ENCODE measurements around the gene TSPAN9.
A peak's percentile ranks its signal among the peaks of the same experiment; 100 is the strongest.

Gene TSPAN9

GRCh38 chr12:3073438-3074250 lies 3.5 kb upstream of the TSPAN9 start:
- Histone ChIP-seq H3K27ac (ENCODE audit: low read depth, low read length) (peak overlapping the region; percentile 39), H3K4me3 (ENCODE audit: low read depth in 1 of 5, low read length in 5 of 5) (no peak overlapping the region)

GRCh38 chr12:3075315-3075714 lies 1.9 kb upstream of the TSPAN9 start:
- Histone ChIP-seq H3K36me3 (ENCODE audit: control insufficient read depth in 5 of 5, insufficient read depth in 5 of 5, low read length in 5 of 5) (no peaks in the 10 kb centered on the region), H3K27me3 (ENCODE audit: control insufficient read depth in 5 of 5, insufficient read depth in 4 of 5, low read length in 5 of 5) (no peaks in the 10 kb centered on the region), H3K9me3 (ENCODE audit: control insufficient read depth in 5 of 5, low read length in 5 of 5) (no peaks in the 10 kb centered on the region), H3K4me3 (ENCODE audit: low read depth in 1 of 5, low read length in 5 of 5) (no peak overlapping the region), H3K27ac (ENCODE audit: low read depth, low read length) (no peak overlapping the region), H3K4me1 (ENCODE audit: control insufficient read depth in 5 of 5, insufficient read depth in 5 of 5, low read length in 5 of 5) (peaks cover 4 to 30% (median 25%) of the 10 kb centered on the region in 5 donors), H3K9ac (ENCODE audit: low read length in 5 of 5) (no peak overlapping the region)

More at GRCh38 chr12:3073438-3074250, 3.5 kb upstream of the TSPAN9 start:
- Histone ChIP-seq H3K36me3 (ENCODE audit: control insufficient read depth in 5 of 5, insufficient read depth in 5 of 5, low read length in 5 of 5) (no peaks in the 10 kb centered on the region), H3K4me1 (ENCODE audit: control insufficient read depth in 5 of 5, insufficient read depth in 5 of 5, low read length in 5 of 5) (peaks cover 4 to 30% (median 25%) of the 10 kb centered on the region in 5 donors), H3K27me3 (ENCODE audit: control insufficient read depth in 5 of 5, insufficient read depth in 4 of 5, low read length in 5 of 5) (no peaks in the 10 kb centered on the region), H3K9ac (ENCODE audit: low read length in 5 of 5) (no peak overlapping the region), H3K9me3 (ENCODE audit: control insufficient read depth in 5 of 5, low read length in 5 of 5) (no peaks in the 10 kb centered on the region)

- Histone ChIP-seq H3K9me3 (ENCODE audit: control insufficient read depth in 5 of 5, low read length in 5 of 5) (no peaks in the 10 kb centered on the region), H3K4me1 (ENCODE audit: control insufficient read depth in 5 of 5, insufficient read depth in 5 of 5, low read length in 5 of 5) (peaks cover 4 to 46% (median 25%) of the 10 kb centered on the region in 5 donors), H3K27ac (ENCODE audit: low read depth, low read length) (peak overlapping the region; percentile 57), H3K27me3 (ENCODE audit: control insufficient read depth in 5 of 5, insufficient read depth in 4 of 5, low read length in 5 of 5) (no peaks in the 10 kb centered on the region), H3K4me3 (ENCODE audit: low read depth in 1 of 5, low read length in 5 of 5) (peak overlapping the region; percentile 74 to 81 (median 80)), H3K36me3 (ENCODE audit: control insufficient read depth in 5 of 5, insufficient read depth in 5 of 5, low read length in 5 of 5) (peaks cover 0 to 4% (median 0%) of the 10 kb centered on the region in 5 donors), H3K9ac (ENCODE audit: low read length in 5 of 5) (peak overlapping the region in 4 of 5 donors; percentile 79 to 86 (median 81))
These were observed 448 bp downstream of the TSPAN9 start for GRCh38 chr12:3077572-3078081.

GRCh38 chr12:3078086-3078820 lies 1.1 kb downstream of the TSPAN9 start:
- Histone ChIP-seq H3K36me3 (ENCODE audit: control insufficient read depth in 5 of 5, insufficient read depth in 5 of 5, low read length in 5 of 5) (peaks cover 0 to 4% (median 0%) of the 10 kb centered on the region in 5 donors), H3K27ac (ENCODE audit: low read depth, low read length) (peak overlapping the region; percentile 57), H3K9me3 (ENCODE audit: control insufficient read depth in 5 of 5, low read length in 5 of 5) (no peaks in the 10 kb centered on the region), H3K4me3 (ENCODE audit: low read depth in 1 of 5, low read length in 5 of 5) (peak overlapping the region; percentile 74 to 81 (median 80)), H3K4me1 (ENCODE audit: control insufficient read depth in 5 of 5, insufficient read depth in 5 of 5, low read length in 5 of 5) (peaks cover 3 to 48% (median 22%) of the 10 kb centered on the region in 5 donors), H3K9ac (ENCODE audit: low read length in 5 of 5) (peak overlapping the region; percentile 16 to 86 (median 81)), H3K27me3 (ENCODE audit: control insufficient read depth in 5 of 5, insufficient read depth in 4 of 5, low read length in 5 of 5) (no peaks in the 10 kb centered on the region)

- Histone ChIP-seq H3K9me3 (ENCODE audit: control insufficient read depth in 5 of 5, low read length in 5 of 5) (no peaks in the 10 kb centered on the region), H3K27ac (ENCODE audit: low read depth, low read length) (peak overlapping the region; percentile 33), H3K4me1 (ENCODE audit: control insufficient read depth in 5 of 5, insufficient read depth in 5 of 5, low read length in 5 of 5) (peaks cover 4 to 68% (median 29%) of the 10 kb centered on the region in 5 donors), H3K9ac (ENCODE audit: low read length in 5 of 5) (no peak overlapping the region), H3K27me3 (ENCODE audit: control insufficient read depth in 5 of 5, insufficient read depth in 4 of 5, low read length in 5 of 5) (no peaks in the 10 kb centered on the region), H3K4me3 (ENCODE audit: low read depth in 1 of 5, low read length in 5 of 5) (no peak overlapping the region), H3K36me3 (ENCODE audit: control insufficient read depth in 5 of 5, insufficient read depth in 5 of 5, low read length in 5 of 5) (peaks cover 0 to 4% (median 0%) of the 10 kb centered on the region in 5 donors)
These were observed 3.9 kb downstream of the TSPAN9 start for GRCh38 chr12:3081091-3081490.

- H3K36me3 ChIP-seq (ENCODE audit: control insufficient read depth in 5 of 5, insufficient read depth in 5 of 5, low read length in 5 of 5): peaks cover 0 to 4% (median 4%) of the 10 kb centered on the region in 5 donors
- no peak overlapping the region for H3K9ac ChIP-seq (ENCODE audit: low read length in 5 of 5)
- no peak overlapping the region for H3K4me3 ChIP-seq (ENCODE audit: low read depth in 1 of 5, low read length in 5 of 5)
- no peak overlapping the region for H3K27ac ChIP-seq (ENCODE audit: low read depth, low read length)
- H3K4me1 ChIP-seq (ENCODE audit: control insufficient read depth in 5 of 5, insufficient read depth in 5 of 5, low read length in 5 of 5): peaks cover 4 to 70% (median 30%) of the 10 kb centered on the region in 5 donors
- no peaks in the 10 kb centered on the region for H3K27me3 ChIP-seq (ENCODE audit: control insufficient read depth in 5 of 5, insufficient read depth in 4 of 5, low read length in 5 of 5)
- H3K9me3 ChIP-seq (ENCODE audit: control insufficient read depth in 5 of 5, low read length in 5 of 5): no peaks in the 10 kb centered on the region
These were observed 4.7 kb downstream of the TSPAN9 start for GRCh38 chr12:3081886-3082285.

- Histone ChIP-seq H3K36me3 (ENCODE audit: control insufficient read depth in 5 of 5, insufficient read depth in 5 of 5, low read length in 5 of 5) (peaks cover 0 to 4% (median 4%) of the 10 kb centered on the region in 5 donors), H3K27ac (ENCODE audit: low read depth, low read length) (peak overlapping the region; percentile 33), H3K9ac (ENCODE audit: low read length in 5 of 5) (no peak overlapping the region), H3K4me3 (ENCODE audit: low read depth in 1 of 5, low read length in 5 of 5) (no peak overlapping the region), H3K27me3 (ENCODE audit: control insufficient read depth in 5 of 5, insufficient read depth in 4 of 5, low read length in 5 of 5) (no peaks in the 10 kb centered on the region), H3K4me1 (ENCODE audit: control insufficient read depth in 5 of 5, insufficient read depth in 5 of 5, low read length in 5 of 5) (peaks cover 4 to 71% (median 35%) of the 10 kb centered on the region in 5 donors), H3K9me3 (ENCODE audit: control insufficient read depth in 5 of 5, low read length in 5 of 5) (no peaks in the 10 kb centered on the region)
These were observed 6.2 kb downstream of the TSPAN9 start for GRCh38 chr12:3083241-3083920.

GRCh38 chr12:3083921-3084347 lies 6.8 kb downstream of the TSPAN9 start:
- H3K27ac ChIP-seq (ENCODE audit: low read depth, low read length): peak overlapping the region; percentile 33
- H3K36me3 ChIP-seq (ENCODE audit: control insufficient read depth in 5 of 5, insufficient read depth in 5 of 5, low read length in 5 of 5): peaks cover 0 to 4% (median 4%) of the 10 kb centered on the region in 5 donors
- H3K27me3 ChIP-seq (ENCODE audit: control insufficient read depth in 5 of 5, insufficient read depth in 4 of 5, low read length in 5 of 5): no peaks in the 10 kb centered on the region
- H3K9ac ChIP-seq (ENCODE audit: low read length in 5 of 5): no peak overlapping the region
- peak overlapping the region in 1 of 5 donors; percentile 2 for H3K4me3 ChIP-seq (ENCODE audit: low read depth in 1 of 5, low read length in 5 of 5)
- H3K4me1 ChIP-seq (ENCODE audit: control insufficient read depth in 5 of 5, insufficient read depth in 5 of 5, low read length in 5 of 5): peaks cover 4 to 68% (median 33%) of the 10 kb centered on the region in 5 donors
- no peaks in the 10 kb centered on the region for H3K9me3 ChIP-seq (ENCODE audit: control insufficient read depth in 5 of 5, low read length in 5 of 5)

- peak overlapping the region; percentile 62 for H3K27ac ChIP-seq (ENCODE audit: low read depth, low read length)
- H3K36me3 ChIP-seq (ENCODE audit: control insufficient read depth in 5 of 5, insufficient read depth in 5 of 5, low read length in 5 of 5): peaks cover 0 to 4% (median 4%) of the 10 kb centered on the region in 5 donors
- no peak overlapping the region for H3K4me3 ChIP-seq (ENCODE audit: low read depth in 1 of 5, low read length in 5 of 5)
- no peaks in the 10 kb centered on the region for H3K9me3 ChIP-seq (ENCODE audit: control insufficient read depth in 5 of 5, low read length in 5 of 5)
- H3K4me1 ChIP-seq (ENCODE audit: control insufficient read depth in 5 of 5, insufficient read depth in 5 of 5, low read length in 5 of 5): peaks cover 4 to 68% (median 33%) of the 10 kb centered on the region in 5 donors
- H3K27me3 ChIP-seq (ENCODE audit: control insufficient read depth in 5 of 5, insufficient read depth in 4 of 5, low read length in 5 of 5): no peaks in the 10 kb centered on the region
- H3K9ac ChIP-seq (ENCODE audit: low read length in 5 of 5): no peak overlapping the region
These were observed 7.6 kb downstream of the TSPAN9 start for GRCh38 chr12:3084742-3085141.
